MCF 10A (cell line): ENCODE data around the gene SELENOW. TPM values are rescaled to one million over a fixed set of nuclear protein-coding genes. Genes with fewer than 3 reads are reported as not detected.
"Not testable (repeated sequence)": the region's sequence is repeated elsewhere in the genome, so short reads cannot be mapped to it uniquely, and the experiment has no call there.

Experiments used
- BruUV-seq: library from RNA; stranded (reverse); fragments of 400-500 nt; replicated peaks from 2 replicates; lab custom pipeline; 2021; lab: Mats Ljungman, UMichigan
- CTCF ChIA-PET: fragments of 300-600 bp; sonication (Branson Sonifier 250); formaldehyde crosslinking; extraction: SDS; loops from one replicate; lab custom pipeline; 2021; ENCODE audit warnings: antibody characterized with exemption, inconsistent platforms; lab: Yijun Ruan, JAX
- POLR2A ChIA-PET: fragments of 300-600, 350-650 bp; sonication (Branson Sonifier 250); formaldehyde crosslinking; extraction: SDS; loops from one replicate; lab custom pipeline; 2020; ENCODE audit warnings: antibody characterized with exemption, inconsistent platforms; lab: Yijun Ruan, JAX
- DNase-seq: peaks from one replicate; pipeline ENCODE4 v3.0.0-alpha.2; 2018; ENCODE audit not compliant: unreplicated experiment
- H3K27ac Mint-ChIP-seq: one replicate; pipeline ENCODE4 v1.8.0; 2022; ENCODE audit warnings: mild to moderate bottlenecking, low read depth, mixed read lengths; ENCODE audit not compliant: unreplicated experiment
- H3K27me3 Mint-ChIP-seq: one replicate; pipeline ENCODE4 v1.8.0; 2022; ENCODE audit warnings: mixed read lengths; ENCODE audit not compliant: insufficient read depth, unreplicated experiment
- H3K36me3 Mint-ChIP-seq: one replicate; pipeline ENCODE4 v1.8.0; 2022; ENCODE audit warnings: mild to moderate bottlenecking, moderate library complexity, mixed read lengths; ENCODE audit not compliant: insufficient read depth, unreplicated experiment
- H3K4me1 Mint-ChIP-seq: one replicate; pipeline ENCODE4 v1.8.0; 2022; ENCODE audit warnings: mixed read lengths; ENCODE audit not compliant: insufficient read depth, unreplicated experiment
- H3K4me3 Mint-ChIP-seq: one replicate; pipeline ENCODE4 v1.8.0; 2022; ENCODE audit warnings: mild to moderate bottlenecking, moderate library complexity, mixed read lengths; ENCODE audit not compliant: unreplicated experiment
- H3K9me3 Mint-ChIP-seq: one replicate; pipeline ENCODE4 v1.8.0; 2022; ENCODE audit warnings: mixed read lengths; ENCODE audit not compliant: unreplicated experiment
- intact Hi-C: fragments of 100-400 bp; cut with micrococcal nuclease; formaldehyde crosslinking; loops from 2 replicates; pipeline ENCODE4 v1.14.1; 2022
- total RNA-seq: library from RNA; stranded (reverse); gene quantifications from 2 replicates; pipeline ENCODE4 v1.2.3, GENCODE V29; 2022
- TF ChIP-seq, protein P1 (sequence below): fragments of 200-600 bp; IDR thresholded peaks from one replicate; pipeline ENCODE4 v1.8.0; 2022; ENCODE audit warnings: antibody characterized with exemption, mild to moderate bottlenecking; ENCODE audit not compliant: unreplicated experiment

SELENOW gene
- total RNA-seq, 1 experiment from 2014 or later, result 115 TPM

DNA sequence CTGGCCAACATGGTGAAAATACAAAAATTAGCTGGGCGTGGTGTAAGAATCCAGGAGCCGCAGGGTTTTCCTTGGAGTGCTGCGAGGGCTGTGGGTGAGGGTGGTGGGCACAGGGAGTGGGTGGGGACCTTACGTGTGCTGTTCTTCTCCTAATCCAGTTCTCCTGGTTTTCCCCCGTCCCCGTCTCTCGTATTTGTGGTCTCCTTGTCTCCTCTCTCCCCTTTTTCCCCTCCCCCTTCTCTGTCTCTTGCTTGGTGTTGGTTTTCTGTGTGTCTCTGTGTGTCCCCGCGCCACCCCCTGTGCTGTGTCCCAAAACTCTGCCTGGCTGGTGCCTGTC is 1.7 kb downstream of the SELENOW start:
- peaks cover 23% of the 10 kb centered on the region for H3K4me1 Mint-ChIP-seq
- no peak overlapping the region for H3K27ac Mint-ChIP-seq
- CTCF ChIA-PET, result interaction anchor here (0.6 kb wide), 1 partner anchor 7 kb away, joined by 4 read pairs; no protein-coding TSS in a partner anchor
- no peaks in the 10 kb centered on the region for H3K9me3 Mint-ChIP-seq
- POLR2A ChIA-PET, result interaction anchor here (0.5 to 0.6 kb wide), 2 partner anchors 11 to 1800 kb away, joined by 3 to 5 read pairs; partner anchors contain the start of gene NOSIP
- no peak for DNase-seq
- no TSS peak for BruUV-seq
- peaks cover 52% of the 10 kb centered on the region for H3K36me3 Mint-ChIP-seq
- intact Hi-C loops, result no loop called here
- H3K4me3 Mint-ChIP-seq, result peak overlapping the region; percentile 94
- TF ChIP-seq, protein P1, sequence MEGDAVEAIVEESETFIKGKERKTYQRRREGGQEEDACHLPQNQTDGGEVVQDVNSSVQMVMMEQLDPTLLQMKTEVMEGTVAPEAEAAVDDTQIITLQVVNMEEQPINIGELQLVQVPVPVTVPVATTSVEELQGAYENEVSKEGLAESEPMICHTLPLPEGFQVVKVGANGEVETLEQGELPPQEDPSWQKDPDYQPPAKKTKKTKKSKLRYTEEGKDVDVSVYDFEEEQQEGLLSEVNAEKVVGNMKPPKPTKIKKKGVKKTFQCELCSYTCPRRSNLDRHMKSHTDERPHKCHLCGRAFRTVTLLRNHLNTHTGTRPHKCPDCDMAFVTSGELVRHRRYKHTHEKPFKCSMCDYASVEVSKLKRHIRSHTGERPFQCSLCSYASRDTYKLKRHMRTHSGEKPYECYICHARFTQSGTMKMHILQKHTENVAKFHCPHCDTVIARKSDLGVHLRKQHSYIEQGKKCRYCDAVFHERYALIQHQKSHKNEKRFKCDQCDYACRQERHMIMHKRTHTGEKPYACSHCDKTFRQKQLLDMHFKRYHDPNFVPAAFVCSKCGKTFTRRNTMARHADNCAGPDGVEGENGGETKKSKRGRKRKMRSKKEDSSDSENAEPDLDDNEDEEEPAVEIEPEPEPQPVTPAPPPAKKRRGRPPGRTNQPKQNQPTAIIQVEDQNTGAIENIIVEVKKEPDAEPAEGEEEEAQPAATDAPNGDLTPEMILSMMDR, result no peak
- H3K27me3 Mint-ChIP-seq, result no peaks in the 10 kb centered on the region

DNA sequence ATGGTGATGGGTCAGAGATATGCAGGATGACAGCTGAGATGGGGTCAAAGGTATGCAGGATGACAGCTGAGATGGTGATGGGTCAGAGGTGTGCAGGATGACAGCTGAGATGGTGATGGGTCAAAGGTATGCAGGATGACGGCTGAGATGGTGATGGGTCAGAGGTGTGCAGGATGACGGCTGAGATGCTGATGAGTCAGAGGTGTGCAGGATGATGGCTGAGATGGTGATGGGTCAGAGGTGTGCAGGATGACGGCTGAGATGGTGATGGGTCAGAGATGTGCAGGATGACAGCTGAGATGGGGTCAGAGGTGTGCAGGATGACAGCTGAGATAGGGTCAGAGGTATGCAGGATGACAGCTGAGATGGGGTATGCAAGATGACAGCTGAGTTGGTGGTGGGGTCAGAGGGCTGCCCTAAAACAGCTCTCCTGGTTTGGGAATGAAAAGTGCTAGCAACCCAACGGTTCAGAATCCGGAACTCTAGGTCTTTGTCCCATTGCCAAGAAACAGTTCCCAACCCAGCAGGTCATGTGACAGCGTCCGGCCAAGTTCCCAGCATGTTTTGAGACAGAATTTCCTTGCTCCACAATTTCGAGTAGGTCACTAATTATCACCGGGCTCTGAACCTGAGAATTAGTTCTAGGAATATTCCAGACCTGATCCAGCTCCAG is 3.2 kb downstream of the SELENOW start:
- Mint-ChIP-seq H3K27me3 (no peaks in the 10 kb centered on the region), H3K9me3 (no peaks in the 10 kb centered on the region), H3K4me3 (no peak overlapping the region), H3K36me3 (peaks cover 55% of the 10 kb centered on the region), H3K4me1 (peaks cover 23% of the 10 kb centered on the region), H3K27ac (peak overlapping the region; percentile 7)
- POLR2A ChIA-PET, result no interaction called here
- DNase-seq, result no peak
- intact Hi-C loops, result no loop called here
- BruUV-seq, result no TSS peak
- TF ChIP-seq, protein P1, result no peak
- CTCF ChIA-PET, result interaction anchor here (0.6 to 1.4 kb wide), 5 partner anchors 9 to 113 kb away, joined by 3 to 6 read pairs (median 4); no protein-coding TSS in a partner anchor

DNA sequence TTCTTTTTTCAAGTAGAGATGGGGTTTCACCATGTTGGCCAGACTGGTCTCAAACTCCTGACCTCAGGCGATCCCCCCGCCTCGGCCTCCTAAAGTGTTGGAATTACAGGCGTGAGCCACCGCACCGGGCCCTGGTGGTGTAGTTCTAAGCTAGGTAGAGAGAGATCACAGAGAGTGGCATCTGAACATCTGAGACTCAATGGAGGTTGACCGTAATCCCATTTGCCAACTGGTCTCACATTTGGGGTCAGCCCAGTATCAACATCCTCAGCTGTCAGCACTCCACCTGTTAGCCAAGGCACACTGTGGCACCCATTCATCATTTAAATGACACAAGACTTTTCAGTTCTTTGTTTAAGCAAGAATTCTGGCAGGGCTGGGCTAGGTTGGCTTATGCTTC is 8.1 kb downstream of the SELENOW start:
- TF ChIP-seq, protein P1, result no peak
- no peak for DNase-seq
- intact Hi-C loops, result loop anchor here (5.0 kb wide), 1 partner anchor 349 kb away; no protein-coding TSS in a partner anchor
- H3K4me1 Mint-ChIP-seq, result peaks cover 12% of the 10 kb centered on the region
- H3K27me3 Mint-ChIP-seq, result no peaks in the 10 kb centered on the region
- BruUV-seq, result no TSS peak
- CTCF ChIA-PET, result no interaction called here
- H3K36me3 Mint-ChIP-seq, result peaks cover 43% of the 10 kb centered on the region
- no peak overlapping the region for H3K27ac Mint-ChIP-seq
- no peak overlapping the region for H3K4me3 Mint-ChIP-seq
- no peaks in the 10 kb centered on the region for H3K9me3 Mint-ChIP-seq
- POLR2A ChIA-PET, result interaction anchor here (0.5 kb wide), 1 partner anchor 60 kb away, joined by 4 read pairs; no protein-coding TSS in a partner anchor

DNA sequence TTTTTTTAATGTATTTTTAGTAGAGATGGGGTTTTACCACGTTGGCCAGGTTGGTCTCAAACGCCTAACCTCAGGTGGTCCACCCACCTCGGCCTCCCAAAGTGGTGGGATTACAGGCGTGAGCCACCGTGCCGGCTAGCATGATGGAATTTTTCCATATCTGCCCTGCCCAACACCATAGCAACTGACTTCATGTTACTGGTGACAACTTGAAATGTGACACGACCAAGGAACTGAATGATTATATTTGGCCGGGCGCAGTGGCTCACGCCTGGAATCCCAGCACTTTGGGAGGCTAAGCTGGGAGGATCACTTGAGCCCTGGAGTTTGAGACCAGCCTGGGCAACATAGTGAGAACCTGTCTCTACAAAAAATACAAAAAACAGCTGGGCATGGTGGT is 8.8 kb downstream of the SELENOW start:
- DNase-seq, H3K4me3 Mint-ChIP-seq, H3K27me3 Mint-ChIP-seq, H3K4me1 Mint-ChIP-seq, H3K27ac Mint-ChIP-seq, H3K9me3 Mint-ChIP-seq, BruUV-seq: not testable (repeated sequence)
- ChIA-PET POLR2A (interaction anchor here (1.2 to 1.5 kb wide), 2 partner anchors 9 to 75 kb away, joined by 3 to 5 read pairs; partner anchors contain the start of genes EHD2 and SELENOW), CTCF (interaction anchor here (0.6 to 1.4 kb wide), 3 partner anchors 8 to 76 kb away, joined by 3 to 5 read pairs (median 4); no protein-coding TSS in a partner anchor)
- intact Hi-C loops, result loop anchor here (5.0 kb wide), 1 partner anchor 350 kb away; no protein-coding TSS in a partner anchor
- peaks cover 35% of the 10 kb centered on the region for H3K36me3 Mint-ChIP-seq

DNA sequence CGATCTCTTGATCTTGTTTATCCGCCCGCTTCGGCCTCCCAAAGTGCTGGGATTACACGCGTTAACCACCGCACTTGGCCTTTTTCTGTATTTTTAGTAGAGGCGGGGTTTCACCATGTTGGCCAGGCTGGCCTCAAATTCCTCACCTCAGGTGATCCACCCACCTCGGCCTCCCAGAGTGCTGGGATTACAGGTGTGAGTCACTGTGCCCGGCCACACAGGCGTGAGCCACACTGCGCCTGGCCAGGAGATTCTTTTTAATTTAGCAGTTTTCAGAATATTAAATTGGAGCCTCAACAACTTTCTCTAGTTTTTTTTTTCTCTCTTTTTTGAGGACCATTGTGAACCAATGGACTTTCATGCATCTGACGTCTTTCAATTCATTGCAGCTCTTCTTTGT is 11.3 kb downstream of the SELENOW start:
- CTCF ChIA-PET, result interaction anchor here (0.6 to 1.5 kb wide), 28 partner anchors 9 to 1133 kb away, joined by 3 to 14 read pairs (median 3); partner anchors contain the start of gene SELENOW
- POLR2A ChIA-PET, result interaction anchor here (1.1 kb wide), 1 partner anchor 77 kb away, joined by 4 read pairs; no protein-coding TSS in a partner anchor
- H3K9me3 Mint-ChIP-seq, H3K4me3 Mint-ChIP-seq, H3K4me1 Mint-ChIP-seq, H3K27ac Mint-ChIP-seq, BruUV-seq, H3K27me3 Mint-ChIP-seq: not testable (repeated sequence)
- intact Hi-C loops, result loop anchor here (1.0 to 5.0 kb wide), 3 partner anchors 73 to 353 kb away; partner anchors contain the start of gene EHD2
- DNase-seq, result peak; percentile 43
- H3K36me3 Mint-ChIP-seq, result peaks cover 10% of the 10 kb centered on the region
